ENCODE measurements around the gene POLD3.

GRCh38 chr11:74593463-74593862 is 1.1 kb downstream of the POLD3 start:
- TF ChIP-seq, protein P1, sequence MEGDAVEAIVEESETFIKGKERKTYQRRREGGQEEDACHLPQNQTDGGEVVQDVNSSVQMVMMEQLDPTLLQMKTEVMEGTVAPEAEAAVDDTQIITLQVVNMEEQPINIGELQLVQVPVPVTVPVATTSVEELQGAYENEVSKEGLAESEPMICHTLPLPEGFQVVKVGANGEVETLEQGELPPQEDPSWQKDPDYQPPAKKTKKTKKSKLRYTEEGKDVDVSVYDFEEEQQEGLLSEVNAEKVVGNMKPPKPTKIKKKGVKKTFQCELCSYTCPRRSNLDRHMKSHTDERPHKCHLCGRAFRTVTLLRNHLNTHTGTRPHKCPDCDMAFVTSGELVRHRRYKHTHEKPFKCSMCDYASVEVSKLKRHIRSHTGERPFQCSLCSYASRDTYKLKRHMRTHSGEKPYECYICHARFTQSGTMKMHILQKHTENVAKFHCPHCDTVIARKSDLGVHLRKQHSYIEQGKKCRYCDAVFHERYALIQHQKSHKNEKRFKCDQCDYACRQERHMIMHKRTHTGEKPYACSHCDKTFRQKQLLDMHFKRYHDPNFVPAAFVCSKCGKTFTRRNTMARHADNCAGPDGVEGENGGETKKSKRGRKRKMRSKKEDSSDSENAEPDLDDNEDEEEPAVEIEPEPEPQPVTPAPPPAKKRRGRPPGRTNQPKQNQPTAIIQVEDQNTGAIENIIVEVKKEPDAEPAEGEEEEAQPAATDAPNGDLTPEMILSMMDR (IDR thresholded peaks at IDR 0.05), result no peak
- TF ChIP-seq POLR2A (IDR thresholded peaks at IDR 0.05), result no peak

Measured in heart left ventricle (tissue), 13 donors.